ENCODE results near the gene RNF146. TPM values are rescaled to one million over a fixed set of nuclear protein-coding genes. Genes with fewer than 3 reads are reported as not detected.
"Not testable (repeated sequence)": the region's sequence is repeated elsewhere in the genome, so short reads cannot be mapped to it uniquely, and the experiment has no call there.

RNF146 gene
- total RNA-seq, 2 donors from 2014 or later: 17.5 to 24.3 TPM

DNA sequence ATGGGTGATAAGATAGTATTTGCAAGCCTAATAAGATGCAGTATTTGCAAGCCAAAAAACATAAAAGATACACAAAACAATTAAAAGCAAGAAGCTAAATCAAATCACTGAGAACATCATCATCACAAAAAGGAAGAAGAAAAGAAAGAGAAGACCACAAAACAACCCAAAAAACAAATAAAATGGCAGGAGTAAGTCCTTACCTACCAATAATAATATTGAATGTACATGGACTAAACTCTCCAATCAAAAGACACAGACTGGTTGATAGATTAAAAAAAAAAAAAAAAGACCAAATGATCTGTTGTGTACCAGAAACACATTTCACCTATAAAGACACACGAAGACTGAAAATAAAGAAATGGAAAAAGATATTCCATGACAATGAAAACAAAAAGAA lies 39.1 kb downstream of the RNF146 start:
- no peak overlapping the region for H3K9ac ChIP-seq (ENCODE audit: low read depth in 2 of 2, low read length in 2 of 2)
- TF ChIP-seq, protein P1, sequence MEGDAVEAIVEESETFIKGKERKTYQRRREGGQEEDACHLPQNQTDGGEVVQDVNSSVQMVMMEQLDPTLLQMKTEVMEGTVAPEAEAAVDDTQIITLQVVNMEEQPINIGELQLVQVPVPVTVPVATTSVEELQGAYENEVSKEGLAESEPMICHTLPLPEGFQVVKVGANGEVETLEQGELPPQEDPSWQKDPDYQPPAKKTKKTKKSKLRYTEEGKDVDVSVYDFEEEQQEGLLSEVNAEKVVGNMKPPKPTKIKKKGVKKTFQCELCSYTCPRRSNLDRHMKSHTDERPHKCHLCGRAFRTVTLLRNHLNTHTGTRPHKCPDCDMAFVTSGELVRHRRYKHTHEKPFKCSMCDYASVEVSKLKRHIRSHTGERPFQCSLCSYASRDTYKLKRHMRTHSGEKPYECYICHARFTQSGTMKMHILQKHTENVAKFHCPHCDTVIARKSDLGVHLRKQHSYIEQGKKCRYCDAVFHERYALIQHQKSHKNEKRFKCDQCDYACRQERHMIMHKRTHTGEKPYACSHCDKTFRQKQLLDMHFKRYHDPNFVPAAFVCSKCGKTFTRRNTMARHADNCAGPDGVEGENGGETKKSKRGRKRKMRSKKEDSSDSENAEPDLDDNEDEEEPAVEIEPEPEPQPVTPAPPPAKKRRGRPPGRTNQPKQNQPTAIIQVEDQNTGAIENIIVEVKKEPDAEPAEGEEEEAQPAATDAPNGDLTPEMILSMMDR (IDR thresholded peaks at IDR 0.05): no peak
- intact Hi-C loops (cut with DNase I): loop anchor here (5.0 to 10.0 kb wide), 2 partner anchors 37 to 229 kb away; partner anchors contain the start of gene ECHDC1
- H3K36me3 ChIP-seq: no peaks in the 10 kb centered on the region
- H3K4me3 ChIP-seq: no peak overlapping the region
- H3K27ac ChIP-seq: no peak overlapping the region
- no peaks in the 10 kb centered on the region for H3K4me1 ChIP-seq
- no peaks in the 10 kb centered on the region for H3K27me3 ChIP-seq
- no peak for DNase-seq
- no peaks in the 10 kb centered on the region for H3K9me3 ChIP-seq

GRCh38 chr6:127317388-127318128 lies 50.9 kb downstream of the RNF146 start:
- Histone ChIP-seq H3K36me3 (no peaks in the 10 kb centered on the region), H3K27ac (no peak overlapping the region), H3K4me1 (no peaks in the 10 kb centered on the region), H3K4me3 (no peak overlapping the region), H3K9me3 (no peaks in the 10 kb centered on the region), H3K27me3 (no peaks in the 10 kb centered on the region), H3K9ac (ENCODE audit: low read depth in 2 of 2, low read length in 2 of 2) (no peak overlapping the region)
- TF ChIP-seq, protein P1 (IDR thresholded peaks at IDR 0.05): no peak
- intact Hi-C loops (cut with DNase I): no loop called here
- no peak for DNase-seq

- H3K4me3 ChIP-seq: no peak overlapping the region
- no peaks in the 10 kb centered on the region for H3K9me3 ChIP-seq
- intact Hi-C loops (cut with DNase I): no loop called here
- no peaks in the 10 kb centered on the region for H3K36me3 ChIP-seq
- no peak overlapping the region for H3K9ac ChIP-seq (ENCODE audit: low read depth in 2 of 2, low read length in 2 of 2)
- no peaks in the 10 kb centered on the region for H3K4me1 ChIP-seq
- DNase-seq: no peak
- H3K27me3 ChIP-seq: no peaks in the 10 kb centered on the region
- no peak overlapping the region for H3K27ac ChIP-seq
- TF ChIP-seq, protein P1 (IDR thresholded peaks at IDR 0.05): no peak
These were observed 53.0 kb downstream of the RNF146 start for GRCh38 chr6:127319686-127320085.

DNA sequence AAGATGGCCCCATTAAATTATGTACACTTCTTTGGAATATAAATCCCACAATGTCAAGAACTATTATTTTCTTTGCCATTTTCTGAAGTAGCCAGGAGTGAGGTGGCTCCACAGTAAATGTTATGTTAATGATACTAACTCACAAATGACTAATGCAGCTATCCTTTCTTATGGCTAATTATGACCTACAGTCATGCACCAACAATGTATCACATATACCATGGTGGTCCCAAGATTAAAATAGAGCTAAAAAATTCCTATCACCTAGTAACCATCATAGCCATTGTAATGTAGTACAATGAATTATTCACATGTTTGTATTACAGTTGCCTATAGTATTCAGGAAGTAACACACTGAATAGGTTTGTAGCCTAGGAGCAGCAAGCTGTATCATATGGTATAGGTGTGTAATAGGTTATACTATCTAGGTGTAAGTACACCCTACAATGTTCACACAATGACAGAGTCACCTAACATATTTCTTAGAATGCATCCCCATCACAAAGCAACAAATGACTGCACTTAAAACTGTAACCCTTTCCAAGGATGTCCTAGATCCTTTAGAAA lies 61.5 kb downstream of the RNF146 start:
- no peak overlapping the region for H3K27ac ChIP-seq
- no peaks in the 10 kb centered on the region for H3K4me1 ChIP-seq
- no peak overlapping the region for H3K9ac ChIP-seq (ENCODE audit: low read depth in 2 of 2, low read length in 2 of 2)
- intact Hi-C loops (cut with DNase I): no loop called here
- H3K4me3 ChIP-seq: no peak overlapping the region
- DNase-seq: no peak
- TF ChIP-seq, protein P1 (IDR thresholded peaks at IDR 0.05): no peak
- no peaks in the 10 kb centered on the region for H3K36me3 ChIP-seq
- no peaks in the 10 kb centered on the region for H3K9me3 ChIP-seq
- H3K27me3 ChIP-seq: no peaks in the 10 kb centered on the region

GRCh38 chr6:127331256-127331655 lies 64.6 kb downstream of the RNF146 start:
- H3K9ac ChIP-seq (ENCODE audit: low read depth in 2 of 2, low read length in 2 of 2); H3K9me3 ChIP-seq; intact Hi-C loops (cut with DNase I); H3K27me3 ChIP-seq; DNase-seq; H3K4me3 ChIP-seq; H3K36me3 ChIP-seq; H3K27ac ChIP-seq; H3K4me1 ChIP-seq: not testable (repeated sequence)

DNA sequence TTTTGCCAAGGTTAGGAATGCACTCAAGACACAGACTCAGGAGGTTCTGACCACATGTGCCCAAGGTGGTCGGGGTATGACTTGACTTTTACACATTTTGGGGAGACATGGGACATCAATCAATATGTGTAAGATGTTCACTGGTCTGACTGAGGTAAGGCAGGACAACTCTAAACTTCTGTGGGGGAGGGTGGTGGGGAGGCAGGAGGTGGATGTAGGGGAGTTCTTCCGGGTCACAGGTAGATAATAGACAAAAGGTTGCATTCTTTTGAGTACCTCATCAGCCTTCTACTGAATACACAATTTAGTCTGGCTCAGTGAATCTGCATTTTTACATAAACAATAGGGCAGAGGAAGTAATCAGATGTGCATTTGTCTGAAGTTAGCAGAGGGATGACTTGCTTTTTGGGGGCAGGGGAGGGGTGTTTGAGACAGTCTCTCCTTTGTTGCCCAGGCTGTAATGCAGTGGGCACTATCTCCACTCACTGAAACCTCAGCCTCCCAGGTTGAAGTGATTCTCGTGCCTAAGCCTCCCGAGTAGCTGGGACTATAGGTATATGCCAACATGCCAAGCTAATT lies 65.8 kb downstream of the RNF146 start:
- Histone ChIP-seq H3K9me3 (no peaks in the 10 kb centered on the region), H3K27me3 (no peaks in the 10 kb centered on the region), H3K36me3 (no peaks in the 10 kb centered on the region), H3K9ac (ENCODE audit: low read depth in 2 of 2, low read length in 2 of 2) (no peak overlapping the region), H3K4me3 (no peak overlapping the region), H3K27ac (no peak overlapping the region), H3K4me1 (no peaks in the 10 kb centered on the region)
- DNase-seq: no peak
- TF ChIP-seq, protein P1 (IDR thresholded peaks at IDR 0.05): no peak
- intact Hi-C loops (cut with DNase I): no loop called here

All from colonic mucosa (tissue), 4 donors.